HG03280 (cell line): ENCODE results near the gene GLIS1.

Experiments
- ATAC-seq: cut with Tn5 transposase; IDR thresholded peaks from one replicate; pipeline ENCODE4 v1.9.1; 2021; ENCODE audit warnings: mild to moderate bottlenecking, moderate library complexity; ENCODE audit not compliant: unreplicated experiment

GLIS1 gene

DNA sequence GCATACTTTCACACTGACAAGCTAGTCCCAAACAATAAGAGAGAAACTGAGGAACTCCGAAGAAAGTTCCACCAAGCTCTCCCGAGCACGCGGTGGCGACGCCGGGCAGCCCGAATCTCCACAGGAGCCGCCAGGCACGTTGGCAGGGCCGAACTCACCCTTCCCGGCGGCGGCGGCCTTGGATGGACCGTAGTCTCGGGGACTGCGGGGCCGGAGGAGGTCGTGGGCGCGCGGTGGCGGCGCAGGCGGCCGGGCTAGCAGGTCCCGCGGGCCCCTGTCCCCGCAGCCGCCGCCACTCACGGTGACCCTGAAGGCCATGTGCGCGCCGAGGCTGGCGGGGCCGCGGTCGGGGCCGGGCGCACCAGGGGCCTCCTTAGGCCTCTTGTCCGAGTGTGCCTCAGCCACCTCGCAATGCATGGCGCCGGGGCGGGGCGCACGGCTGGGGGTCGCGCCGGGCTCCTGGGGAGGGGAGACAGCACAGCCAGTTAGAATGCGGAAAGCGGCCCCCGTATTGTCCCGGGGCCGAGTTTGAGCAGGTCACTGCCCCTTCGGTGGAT is 1.2 kb downstream of the GLIS1 start:
- no peak for ATAC-seq

DNA sequence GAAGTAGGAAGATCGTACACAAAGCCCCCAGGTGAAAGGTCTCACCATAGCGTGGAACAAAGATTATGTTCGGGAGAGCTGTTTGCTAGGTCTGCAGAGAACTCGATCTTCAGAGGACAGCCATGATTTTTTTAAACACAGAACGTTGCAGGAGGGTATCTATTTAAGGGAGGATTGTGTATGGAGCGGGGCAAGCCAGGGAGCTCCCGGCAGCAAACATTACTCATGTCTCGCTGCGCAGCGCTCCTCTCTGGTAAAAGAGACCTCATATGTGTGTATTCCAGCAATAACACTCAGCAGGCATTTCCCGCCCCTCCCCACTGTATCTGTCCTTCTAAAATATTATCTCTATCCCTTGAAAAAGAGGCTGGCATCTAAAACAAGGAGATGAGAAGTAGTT is 2.7 kb downstream of the GLIS1 start:
- no peak for ATAC-seq

GRCh38 chr1:53735681-53736080 is 3.3 kb downstream of the GLIS1 start:
- no peak for ATAC-seq

GRCh38 chr1:53735261-53735660 is 3.7 kb downstream of the GLIS1 start:
- no peak for ATAC-seq

DNA sequence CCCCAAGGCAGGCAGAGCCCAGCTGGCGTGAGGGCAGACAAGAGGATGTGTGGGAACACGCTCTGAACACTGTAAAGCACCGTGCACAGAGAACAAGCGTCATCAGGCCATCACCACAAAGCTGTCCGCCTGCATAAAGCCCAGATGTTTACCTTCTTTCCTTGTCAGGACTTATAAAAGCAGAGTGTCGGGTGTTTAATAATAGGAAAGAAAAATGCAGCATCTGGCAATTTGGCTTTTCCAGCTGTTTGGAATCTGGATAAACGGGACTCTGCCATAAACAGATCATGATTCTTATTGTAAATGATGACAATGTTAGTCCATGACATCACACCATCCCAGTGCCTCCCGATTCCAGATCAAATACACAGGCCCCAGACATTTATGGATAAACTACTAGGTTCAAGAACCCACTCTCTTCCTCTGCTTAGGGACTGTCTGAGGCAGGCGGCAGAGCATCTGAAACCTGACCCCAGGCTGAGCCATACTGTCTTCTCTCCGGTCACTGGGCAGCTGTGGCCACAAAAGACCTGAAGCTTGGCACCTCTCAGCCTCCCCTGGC is 4.2 kb downstream of the GLIS1 start:
- ATAC-seq, result no peak

- no peak for ATAC-seq
These were observed 4.9 kb downstream of the GLIS1 start for GRCh38 chr1:53733975-53734649.

DNA sequence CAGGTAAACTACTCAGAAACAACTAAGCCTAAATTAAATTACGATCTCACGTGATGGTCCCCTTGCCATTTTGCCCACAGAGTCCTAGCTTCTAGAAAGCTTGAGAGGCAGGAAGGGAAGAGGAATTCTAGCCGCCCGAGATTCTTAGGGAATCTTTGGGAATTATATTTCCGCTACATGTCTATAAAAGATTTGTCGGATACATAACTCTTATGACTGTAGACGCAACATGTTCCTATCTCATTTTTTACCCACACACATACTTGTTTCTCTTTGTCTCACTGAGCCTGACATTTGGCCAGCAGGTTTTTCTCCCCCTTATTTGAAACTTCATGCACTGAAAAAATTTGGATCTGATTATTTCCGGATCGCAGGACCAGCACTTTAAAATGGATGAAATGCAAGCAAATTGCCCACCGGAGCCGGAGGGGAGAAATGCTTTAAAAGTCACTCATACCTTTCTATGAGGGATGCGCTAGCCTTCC is 5.5 kb downstream of the GLIS1 start:
- ATAC-seq, result no peak

DNA sequence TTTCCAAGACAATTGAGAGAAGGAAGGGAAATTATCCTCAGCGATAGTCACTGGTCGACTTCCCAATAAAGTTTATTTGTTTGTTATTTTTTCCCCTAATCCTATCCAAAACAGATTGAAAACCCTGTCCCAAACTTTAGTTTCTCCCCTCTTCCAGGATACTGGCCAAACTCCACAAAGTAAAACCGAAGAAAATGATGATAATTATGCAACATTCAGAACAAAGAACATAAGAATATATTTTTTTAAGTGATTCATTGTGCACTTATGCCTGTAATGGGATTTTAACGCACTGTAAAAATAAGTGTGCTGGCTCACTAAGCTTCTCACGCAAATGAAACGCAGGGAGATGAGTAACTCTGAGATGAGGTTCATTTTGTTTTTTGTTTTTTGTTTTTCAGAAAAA is 6.0 kb downstream of the GLIS1 start:
- ATAC-seq, result no peak

GRCh38 chr1:53732409-53732808 is 6.6 kb downstream of the GLIS1 start:
- ATAC-seq, result no peak

GRCh38 chr1:53731779-53732305 is 7.1 kb downstream of the GLIS1 start:
- no peak for ATAC-seq

DNA sequence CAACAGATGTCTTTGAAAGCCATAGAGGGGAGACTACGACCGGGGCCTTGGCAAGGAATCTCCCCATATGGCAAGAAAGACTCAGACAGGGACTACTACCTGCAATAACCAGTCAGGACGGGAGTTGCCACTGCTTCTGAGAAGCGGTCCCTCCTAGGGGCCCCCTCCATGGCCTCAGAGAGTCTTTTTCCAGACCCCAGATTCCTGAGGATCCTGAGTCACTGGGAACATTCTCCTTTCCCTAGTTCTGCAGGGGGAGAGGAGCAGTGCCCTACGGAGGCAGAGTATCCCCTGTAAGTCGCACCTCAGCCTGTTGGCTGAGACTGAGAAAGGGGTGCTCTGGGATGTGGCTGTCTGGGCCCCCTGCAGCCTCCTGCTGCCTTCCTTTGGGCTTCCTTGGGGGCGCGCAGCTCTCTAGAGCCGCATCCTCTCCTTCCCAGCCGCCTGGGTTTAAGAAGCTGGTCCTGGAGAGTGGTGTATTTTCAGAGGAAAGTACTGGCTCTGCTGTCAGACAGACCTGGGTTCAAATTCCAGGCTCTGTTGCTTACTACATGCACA is 7.8 kb downstream of the GLIS1 start:
- ATAC-seq, result no peak

GRCh38 chr1:53730224-53730865 is 8.6 kb downstream of the GLIS1 start:
- no peak for ATAC-seq

GRCh38 chr1:53729456-53730223 is 9.3 kb downstream of the GLIS1 start:
- no peak for ATAC-seq

GRCh38 chr1:53728702-53729455 is 10.1 kb downstream of the GLIS1 start:
- no peak for ATAC-seq

- no peak for ATAC-seq
These were observed 10.8 kb downstream of the GLIS1 start for GRCh38 chr1:53728196-53728595.

- ATAC-seq, result no peak
These were observed 11.4 kb downstream of the GLIS1 start for GRCh38 chr1:53727461-53728092.

- ATAC-seq, result no peak
These were observed 12.9 kb downstream of the GLIS1 start for GRCh38 chr1:53726009-53726600.

DNA sequence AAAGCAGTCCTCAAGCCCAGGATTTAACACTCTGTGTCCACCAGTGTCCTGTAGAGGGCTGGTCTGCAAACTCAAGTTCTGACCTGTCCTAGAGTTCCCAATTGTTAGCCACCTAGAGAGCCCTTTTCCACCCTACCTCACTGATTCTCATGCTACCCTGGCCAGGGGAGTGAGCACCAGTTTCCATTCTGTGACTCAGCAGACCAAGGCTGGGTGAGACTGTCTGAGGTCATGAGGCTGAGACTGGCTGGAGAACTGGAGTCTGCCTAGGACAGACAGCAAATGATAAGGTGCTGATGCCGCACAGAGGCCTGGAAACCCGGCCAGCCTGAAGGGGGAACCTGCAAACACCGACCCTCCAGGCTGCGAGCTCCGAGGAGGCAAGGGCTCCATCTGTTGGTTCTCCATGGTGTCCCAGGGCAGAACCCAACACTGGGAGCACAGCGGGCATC is 13.7 kb downstream of the GLIS1 start:
- ATAC-seq, result no peak

GRCh38 chr1:53722025-53722424 is 16.9 kb downstream of the GLIS1 start:
- ATAC-seq, result no peak
